GM12878 (cell line): ENCODE results near the gene ASIC2. TPM values are rescaled to one million over a fixed set of nuclear protein-coding genes. Genes with fewer than 3 reads are reported as not detected.

Source experiments
- ATAC-seq: fragments of 200-7000 bp; cut with Tn5 transposase; 3 replicates; pipeline ENCODE4 v1.9.1; 2020; ENCODE audit warnings: mild to moderate bottlenecking, moderate library complexity
- BruUV-seq: library from RNA; stranded (reverse); fragments of 400-500 nt; replicated peaks from 2 replicates; lab custom pipeline; 2021; lab: Mats Ljungman, UMichigan
- CTCF ChIA-PET: fragments of 300-600 bp; sonication (Branson Sonifier 250); formaldehyde crosslinking; extraction: SDS; loops from one replicate; lab custom pipeline; 2021; ENCODE audit warnings: inconsistent platforms; lab: Yijun Ruan, JAX
- POLR2A ChIA-PET: fragments of 350-600 bp; formaldehyde crosslinking; extraction: SDS; loops from one replicate; lab custom pipeline; 2021; ENCODE audit warnings: inconsistent platforms; lab: Charles Lee
- RAD21 ChIA-PET: fragments of 300-600 bp; sonication (Branson Sonifier 250); formaldehyde crosslinking; loops from one replicate; lab custom pipeline; 2023; ENCODE audit warnings: antibody characterized with exemption; ENCODE audit not compliant: unreplicated experiment; lab: Charles Lee
- SMC1A ChIA-PET: fragments of 300-600 bp; sonication (Branson Sonifier 250); formaldehyde crosslinking; loops from one replicate; lab custom pipeline; 2023; ENCODE audit not compliant: unreplicated experiment, uncharacterized antibody; lab: Charles Lee
- DNase-seq: peaks from one replicate; pipeline ENCODE4 v3.0.0-alpha.2; 2011; ENCODE audit warnings: low read depth, low spot score
- FAIRE-seq: peaks from 3 replicates; lab custom pipeline; 2011; peaks lifted over from hg19 to GRCh38; lab: Jason Lieb, UNC
- H2AFZ ChIP-seq: 2 replicates; pipeline ENCODE4 v1.6.0; 2011; ENCODE audit warnings: low read depth, low read length, control low read depth; ENCODE audit not compliant: control insufficient read depth
- H3K27ac ChIP-seq: 2 replicates; pipeline ENCODE4 v1.5.1; 2011; ENCODE audit warnings: control low read depth; ENCODE audit not compliant: control insufficient read depth, insufficient read depth
- H3K27me3 ChIP-seq, 2 experiments: replicated peaks in 1 of 2; 2 replicates each; pipeline versions ENCODE4 v1.6.0 to v1.6.1; 2011; ENCODE audit warnings: low read length in 1 of 2; ENCODE audit not compliant: control insufficient read depth in 2 of 2, insufficient read depth in 2 of 2
- H3K36me3 ChIP-seq, 2 experiments: 2 replicates each; pipeline ENCODE4 v1.5.1; 2011; ENCODE audit warnings: low read length in 1 of 2; ENCODE audit not compliant: control insufficient read depth in 2 of 2, insufficient read depth in 2 of 2
- H3K4me1 ChIP-seq: 2 replicates; pipeline ENCODE4 v1.6.1; 2011; ENCODE audit warnings: mild to moderate bottlenecking, low read length, moderate library complexity, mixed read lengths; ENCODE audit not compliant: control insufficient read depth, insufficient read depth
- H3K4me2 ChIP-seq: 2 replicates; pipeline ENCODE4 v1.6.0; 2011; ENCODE audit warnings: control low read depth; ENCODE audit not compliant: control insufficient read depth, insufficient read depth
- H3K4me3 ChIP-seq: fragments of 200-600 bp; sonication (generic); 2 replicates; pipeline ENCODE4 v1.5.1; 2016
- H3K79me2 ChIP-seq: 2 replicates; pipeline ENCODE4 v1.6.0; 2011; ENCODE audit warnings: low read length; ENCODE audit not compliant: control insufficient read depth, insufficient read depth
- H3K9ac ChIP-seq: 2 replicates; pipeline ENCODE4 v1.8.0; 2011; ENCODE audit warnings: low read length, control low read depth, mixed read lengths; ENCODE audit not compliant: control insufficient read depth, insufficient read depth
- H3K9me3 ChIP-seq: replicated peaks from 3 replicates; pipeline ENCODE4 v1.5.1; 2011; ENCODE audit warnings: mild to moderate bottlenecking, low read length; ENCODE audit not compliant: control insufficient read depth, insufficient read depth
- H4K20me1 ChIP-seq: 2 replicates; pipeline ENCODE4 v1.6.0; 2011; ENCODE audit not compliant: control insufficient read depth, insufficient read depth
- GATAD2B ChIP-seq: fragments of 450-650 bp; conservative IDR thresholded peaks from 2 replicates; pipeline ENCODE4 v1.6.1; 2017; ENCODE audit warnings: low read depth, mild to moderate bottlenecking, moderate library complexity
- NFYA ChIP-seq: IDR thresholded peaks from 2 replicates; pipeline ENCODE4 v1.6.1; 2011; ENCODE audit warnings: low read depth, mild to moderate bottlenecking, low read length, improper control_type of control experiment, borderline replicate concordance
- ZNF24 ChIP-seq: fragments of 450-650 bp; IDR thresholded peaks from 2 replicates; pipeline ENCODE4 v1.6.1; 2017; ENCODE audit warnings: antibody characterized with exemption, mild to moderate bottlenecking
- WGBS: methylation state at CpG from one replicate; pipeline ENCODE4 v1.1.6; 2016; ENCODE audit warnings: low lambda C conversion rate; ENCODE audit not compliant: insufficient replicate concordance, insufficient coverage; ENCODE audit errors: missing lambda C conversion rate; 5-methylcytosine and 5-hydroxymethylcytosine counted together
- in situ Hi-C: fragments of 300-500 bp; cut with MboI; formaldehyde crosslinking; loops from 9 replicates; pipeline ENCODE4 v1.14.3; 2018; ENCODE audit warnings: mixed read lengths
- intact Hi-C: fragments of 100-400 bp; cut with micrococcal nuclease; formaldehyde crosslinking; loops from one replicate; pipeline ENCODE4 v1.14.2; 2022; ENCODE audit not compliant: unreplicated experiment
- polyA plus RNA-seq, 11 experiments: library from polyadenylated mRNA; depleted of rRNA in 4 of 11; unstranded in 6 of 11; stranded (reverse) in 5 of 11; fragments of >200 nt; fragmentation: Nextera tagmentation in 4 of 11; fragmentation: Illumina TruSeq in 1 of 11; extraction: Ambion mirVana in 4 of 11; extraction: Trizol in 1 of 11; gene quantifications; 1 replicate in 1 of 11; 2 replicates in 10 of 11; pipeline versions ENCODE4 v1.2.1 to v1.2.3, GENCODE V29; 2011 to 2016; ENCODE audit warnings: inconsistent platforms in 2 of 11, missing spikeins in 2 of 11, low read depth in 1 of 11
- total RNA-seq, 4 experiments: library from RNA; depleted of rRNA in 3 of 4; stranded (reverse); fragments of >200 nt in 3 of 4; fragmentation: Illumina TruSeq in 1 of 4; extraction: Trizol in 1 of 4; gene quantifications; 2 replicates each; pipeline versions ENCODE4 v1.2.1 to v1.2.3, GENCODE V29; 2013 to 2021

The ASIC2 gene
- total and polyA plus RNA-seq, 10 of the 15 experiments (the other 5 are each of a cell fraction or from before 2014, with no cell fraction given): not detected

GRCh38 chr17:33220036-33220435 is 73.1 kb downstream of the ASIC2 start:
- no peak for FAIRE-seq
- RAD21 ChIA-PET: no interaction called here

DNA sequence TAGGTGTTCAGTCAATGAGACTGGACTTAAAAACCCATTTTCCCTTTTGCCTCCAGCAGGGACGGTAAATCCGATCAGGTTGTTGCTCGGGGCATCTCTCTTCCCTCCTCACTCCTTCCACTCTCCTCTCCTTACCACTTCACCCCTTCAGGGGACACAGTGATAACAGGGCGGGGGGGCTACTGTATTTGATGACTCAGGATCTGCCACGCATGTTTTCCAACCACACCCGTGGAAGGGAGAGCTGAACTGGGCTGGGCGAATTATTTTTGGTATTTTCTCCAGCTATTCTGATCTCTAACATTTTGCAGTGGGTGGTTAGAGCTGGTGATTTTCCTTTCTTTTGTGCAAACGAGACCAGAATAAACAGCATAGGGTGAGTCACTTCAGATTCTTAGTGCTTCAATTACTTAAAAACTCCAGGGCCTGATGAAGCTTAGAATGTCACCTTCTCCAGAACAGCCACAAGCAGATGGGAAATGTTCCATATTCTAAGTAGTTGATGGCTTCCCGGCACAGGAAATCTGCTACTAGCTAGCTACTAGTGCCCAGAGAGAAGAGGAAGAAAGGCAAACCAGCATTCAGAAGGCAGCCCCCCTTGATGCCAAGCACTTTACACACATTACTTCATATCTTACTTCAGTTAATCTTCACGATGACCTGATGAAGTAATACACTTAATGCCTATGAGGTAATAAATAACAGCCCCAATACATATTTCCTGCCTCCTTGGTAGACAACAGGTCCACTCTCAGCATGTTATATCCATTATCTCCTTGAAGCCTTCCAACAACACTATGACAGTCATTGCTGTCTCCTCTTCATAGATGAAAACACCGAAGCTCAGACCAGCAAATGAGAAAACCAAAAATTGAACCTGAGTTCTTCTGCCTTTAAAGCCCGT is 74.1 kb downstream of the ASIC2 start:
- intact Hi-C loops: no loop called here
- ChIA-PET RAD21 (no interaction called here), CTCF (interaction anchor here (0.5 kb wide), 1 partner anchor 100 kb away, joined by 4 read pairs; no protein-coding TSS in a partner anchor), POLR2A (no interaction called here), SMC1A (no interaction called here)
- no peak overlapping the region for H3K27ac ChIP-seq
- no peak for FAIRE-seq
- TF ChIP-seq NFYA: no peak
- ATAC-seq: no peak
- no peak for DNase-seq
- no peaks in the 10 kb centered on the region for H3K79me2 ChIP-seq
- H3K9ac ChIP-seq: no peak overlapping the region
- no TSS peak for BruUV-seq
- H4K20me1 ChIP-seq: no peaks in the 10 kb centered on the region
- no peak overlapping the region for H2AFZ ChIP-seq
- H3K4me2 ChIP-seq: no peak overlapping the region
- H3K4me1 ChIP-seq: no peaks in the 10 kb centered on the region
- in situ Hi-C loops: no loop called here
- H3K4me3 ChIP-seq: no peak overlapping the region
- H3K27me3 ChIP-seq: no peaks in the 10 kb centered on the region; a peak in 3 of 4 replicates
- WGBS: 31% methylated on average over 11 of the region's 12 CpGs
- H3K36me3 ChIP-seq: no peaks in the 10 kb centered on the region
- H3K9me3 ChIP-seq: no peaks in the 10 kb centered on the region

More at GRCh38 chr17:33220036-33220435, 73.1 kb downstream of the ASIC2 start:
- ATAC-seq: no peak
- Histone ChIP-seq H3K27ac (no peak overlapping the region), H3K4me2 (no peak overlapping the region), H2AFZ (no peak overlapping the region), H3K4me1 (no peaks in the 10 kb centered on the region), H3K4me3 (no peak overlapping the region), H3K36me3 (no peaks in the 10 kb centered on the region), H3K79me2 (no peaks in the 10 kb centered on the region), H3K9me3 (no peaks in the 10 kb centered on the region), H4K20me1 (no peaks in the 10 kb centered on the region), H3K27me3 (no peaks in the 10 kb centered on the region; a peak in 3 of 4 replicates), H3K9ac (no peak overlapping the region)
- CTCF ChIA-PET: no interaction called here
- no peak for TF ChIP-seq GATAD2B
- TF ChIP-seq ZNF24: no peak
- BruUV-seq: no TSS peak
- POLR2A ChIA-PET: no interaction called here
- WGBS: 2% methylated on average over 3 of the region's 3 CpGs
- intact Hi-C loops (no loop called here), in situ Hi-C loops (no loop called here)
- SMC1A ChIA-PET: no interaction called here
- no peak for DNase-seq
